NCI-H774 (cell line): Measurements from ENCODE around the gene SLIRP.
A peak's percentile ranks its signal among the peaks of the same experiment; 100 is the strongest.
"Not testable (repeated sequence)": the region's sequence is repeated elsewhere in the genome, so short reads cannot be mapped to it uniquely, and the experiment has no call there.

Source experiments
- DNase-seq: peaks from one replicate; lab custom pipeline; 2025; lab: John Stamatoyannopoulos, UW

The SLIRP gene

DNA sequence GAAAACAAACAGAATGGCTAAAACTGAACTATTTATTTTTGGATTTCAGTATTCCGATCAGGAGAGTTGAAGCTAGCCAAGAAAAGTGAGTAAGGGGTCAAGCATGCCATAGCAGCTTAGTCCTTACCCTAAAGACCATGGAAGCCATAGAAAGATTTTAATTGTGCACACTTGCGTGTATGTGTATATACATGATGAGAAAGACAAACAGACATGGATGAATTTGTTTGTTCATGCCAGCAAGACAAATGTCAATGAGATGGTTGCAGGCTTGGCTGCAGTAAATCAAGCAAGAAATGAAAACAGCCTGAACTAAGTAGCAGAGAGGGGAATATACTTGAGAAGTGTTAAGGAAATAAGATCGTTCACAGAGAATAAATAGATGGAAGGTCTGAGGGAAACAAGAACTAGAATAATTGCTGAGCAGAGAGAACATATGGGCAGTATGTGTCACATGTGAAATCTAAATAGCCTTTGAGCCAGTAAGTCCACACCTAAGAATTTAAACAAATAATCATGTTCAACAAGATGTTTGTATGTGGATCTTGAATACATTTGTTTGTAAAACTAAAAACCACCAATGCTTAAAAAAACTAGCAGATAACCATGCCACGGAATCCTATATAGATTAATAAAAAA is 38.3 kb downstream of the SLIRP start:
- no peak for DNase-seq

DNA sequence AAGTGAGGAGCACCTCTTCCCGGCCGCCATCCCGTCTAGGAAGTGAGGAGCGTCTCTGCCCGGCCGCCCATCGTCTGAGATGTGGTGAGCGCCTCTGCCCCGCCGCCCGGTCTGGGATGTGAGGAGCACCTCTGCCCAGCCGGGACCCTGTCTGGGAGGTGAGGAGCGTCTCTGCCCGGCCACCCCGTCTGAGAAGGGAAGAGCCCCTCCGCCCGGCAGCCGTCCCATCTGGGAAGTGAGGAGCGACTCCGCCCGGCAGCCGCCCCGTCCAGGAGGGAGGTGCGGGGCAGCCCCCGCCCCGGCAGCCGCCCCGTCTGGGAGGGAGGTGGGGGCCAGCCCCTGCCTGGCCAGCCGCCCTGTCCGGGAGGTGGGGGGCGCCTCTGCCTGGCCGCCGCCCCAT is 39.5 kb downstream of the SLIRP start:
- not testable (repeated sequence) for DNase-seq

DNA sequence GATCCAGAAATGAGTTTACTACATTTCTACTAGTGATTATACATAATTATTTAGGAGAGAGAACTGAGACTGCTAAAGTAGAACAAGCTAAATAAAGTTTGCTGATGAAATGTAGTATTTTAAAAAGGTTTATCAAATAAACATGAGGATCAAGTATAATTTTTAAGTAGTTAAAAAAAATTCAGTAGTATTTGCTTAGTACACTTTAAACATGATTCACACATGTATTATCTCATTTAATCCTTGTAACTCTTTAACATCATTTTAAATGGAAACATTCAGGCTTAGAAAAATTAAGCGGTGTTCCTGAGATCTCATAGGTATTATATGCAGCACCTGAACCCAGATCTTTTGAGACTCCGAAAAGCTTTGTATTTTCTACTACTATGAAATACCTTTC is 44.4 kb downstream of the SLIRP start:
- no peak for DNase-seq

DNA sequence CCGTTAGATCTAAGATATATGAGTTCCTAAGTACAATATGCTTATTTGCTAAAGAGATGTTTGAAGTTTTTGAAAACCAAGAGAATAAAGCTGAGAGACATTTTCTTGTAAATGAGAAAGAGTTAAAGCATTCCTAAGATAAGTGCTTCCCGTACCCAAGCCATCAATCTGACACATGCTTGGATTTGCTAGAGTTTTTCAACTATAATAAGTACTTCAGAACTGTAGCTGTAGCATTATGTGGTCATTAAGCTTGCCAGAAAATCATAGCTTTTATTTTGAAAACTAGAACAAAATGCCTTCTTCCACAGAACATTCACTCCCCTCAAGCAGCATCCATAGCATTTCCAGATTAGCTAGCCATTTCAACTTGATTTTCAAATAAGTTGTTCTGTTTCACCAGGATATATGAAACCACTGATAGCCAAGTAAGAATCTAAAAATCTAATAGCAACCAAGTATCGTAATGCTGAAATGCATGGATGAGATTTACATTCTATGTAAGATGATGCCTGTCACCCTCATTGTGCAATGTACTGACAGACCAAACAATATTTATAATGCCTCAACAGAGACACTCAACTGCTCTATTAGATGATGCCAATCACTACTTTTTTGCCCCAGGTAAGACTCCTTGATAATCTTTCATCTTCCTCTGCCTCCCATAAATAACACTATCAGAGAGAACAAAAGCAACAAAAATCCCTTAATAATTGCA is 45.1 kb downstream of the SLIRP start:
- no peak for DNase-seq

DNA sequence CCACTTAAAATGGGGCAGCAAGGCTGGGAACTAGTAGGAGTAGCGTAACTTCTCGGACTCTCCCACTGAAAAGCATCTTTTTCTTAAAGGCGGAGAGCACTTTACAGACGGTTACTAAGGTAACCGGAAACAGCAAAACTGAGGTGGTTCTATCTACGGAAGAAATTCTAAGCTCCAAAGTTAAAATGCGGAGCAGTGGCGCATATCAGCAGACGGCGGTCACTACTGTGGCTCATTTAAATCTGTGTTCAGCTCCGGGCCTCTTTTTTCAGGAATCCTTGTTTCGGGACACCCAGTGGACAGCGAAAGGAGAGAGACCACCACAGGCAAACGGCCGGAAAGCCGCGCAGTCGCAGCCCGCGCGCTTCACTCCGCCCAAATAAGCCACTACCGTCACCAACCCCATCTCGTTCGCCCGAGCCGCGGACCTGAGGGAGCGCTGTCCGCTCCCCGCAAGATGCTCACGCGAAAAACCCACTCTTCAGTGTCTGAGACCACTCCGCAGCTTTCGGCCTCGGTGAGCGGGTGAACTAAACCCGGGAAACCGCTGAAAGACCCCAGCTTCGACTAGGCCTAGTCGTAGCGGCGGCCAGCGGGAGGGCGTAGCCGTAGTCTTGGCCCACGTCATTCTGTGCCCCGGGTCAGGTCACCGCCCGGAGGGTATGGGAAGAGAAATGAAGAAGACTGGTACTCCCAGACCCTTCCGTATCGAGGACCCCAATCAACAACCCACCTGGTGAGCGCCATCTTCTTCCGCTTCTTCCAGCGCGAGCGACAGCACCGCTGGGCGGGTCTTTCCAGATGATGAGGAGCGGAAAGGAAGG is 52.7 kb downstream of the SLIRP start, which contains the start of gene SNW1:
Gene SNW1, minus strand, starts transcription at position 776 of the 824 bp plus-strand sequence. Its CDS starts 29 bp downstream, at position 747.
- DNase-seq, result peak; percentile 85

DNA sequence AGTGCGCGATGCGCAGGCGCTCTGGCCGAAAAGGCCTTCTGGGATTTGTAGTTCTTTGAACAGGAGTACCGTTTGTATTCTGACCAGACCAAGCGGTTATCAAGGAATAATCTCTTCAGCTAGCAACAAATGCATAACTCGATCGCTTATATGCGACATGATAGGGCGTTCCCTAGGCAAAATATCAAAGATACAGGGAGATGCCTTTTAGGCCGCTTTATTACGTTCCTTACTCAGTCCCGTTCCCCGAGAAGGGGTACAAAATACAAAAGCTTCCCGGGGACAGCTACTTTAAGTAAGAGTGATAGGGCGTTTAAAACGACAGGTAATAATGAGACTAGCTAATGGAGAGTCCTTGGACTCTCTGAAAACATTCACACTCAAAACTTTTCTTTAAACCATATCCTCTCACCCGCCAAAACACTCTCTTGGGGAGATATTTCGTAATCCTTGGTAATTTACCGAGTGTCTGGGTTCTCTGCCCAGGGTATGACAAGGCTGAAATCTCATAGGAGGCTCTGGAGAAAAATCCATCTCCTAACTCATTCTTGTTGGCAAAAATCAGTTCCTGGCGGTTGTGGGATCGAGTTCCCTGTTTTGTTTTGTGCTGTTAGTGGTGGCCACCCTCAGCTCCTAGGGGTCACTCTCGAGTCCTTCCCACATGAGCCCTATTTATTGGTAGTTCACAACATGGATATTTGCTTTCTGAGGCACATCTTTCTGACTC is 53.5 kb downstream of the SLIRP start:
- DNase-seq, result no peak

DNA sequence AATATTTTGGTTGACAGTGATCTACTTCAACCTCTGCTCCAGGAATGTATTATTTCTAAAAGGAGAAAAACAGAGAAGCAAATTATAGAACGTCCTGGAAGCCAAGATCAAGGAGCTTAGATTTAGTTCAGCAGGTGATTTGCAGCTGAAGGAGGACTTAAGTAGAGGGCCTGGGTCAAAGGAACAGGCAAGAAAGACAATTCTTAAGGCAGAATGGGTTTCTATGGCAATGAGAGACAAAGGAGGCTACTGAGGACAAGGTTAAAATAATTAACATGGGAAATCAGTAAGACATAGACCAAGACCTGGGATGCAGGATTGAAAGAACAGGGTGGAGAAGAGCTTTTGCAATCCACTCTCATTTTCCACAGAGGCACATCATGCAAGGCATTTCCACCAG is 55.4 kb downstream of the SLIRP start:
- DNase-seq, result no peak

DNA sequence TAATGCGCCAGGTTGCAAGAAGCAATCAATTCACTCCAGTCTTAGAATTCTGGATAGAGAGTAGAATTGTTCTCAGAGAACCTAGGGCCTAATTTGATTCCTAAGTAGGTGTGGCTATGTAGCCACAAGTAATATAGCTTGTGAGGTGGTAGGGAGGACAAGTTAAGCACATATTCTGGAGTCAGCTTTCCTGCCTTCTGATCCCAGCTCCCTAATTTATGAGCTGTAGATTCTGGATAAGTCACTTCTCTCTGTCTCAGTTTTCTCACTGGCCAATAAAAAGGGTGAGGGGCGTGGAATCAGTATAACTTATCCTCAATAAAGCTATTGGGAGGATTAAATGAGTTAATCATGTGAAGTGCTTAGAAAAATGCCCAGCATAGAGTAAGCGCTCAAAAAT is 56.1 kb downstream of the SLIRP start:
- no peak for DNase-seq
